Vagina (tissue), 2 donors: ENCODE measurements around the gene CD47. TPM values are rescaled to one million over a fixed set of nuclear protein-coding genes. Genes with fewer than 3 reads are reported as not detected.

Experiments
- DNase-seq, 2 donors: peaks; one replicate each; pipeline ENCODE4 v3.0.0-alpha.2; 2017; ENCODE audit errors: extremely low spot score in 2 of 2
- H3K27ac ChIP-seq: fragments of 200-600 bp; sonication (generic); one replicate; pipeline ENCODE4 v1.5.1; 2019
- H3K27me3 ChIP-seq: fragments of 200-600 bp; sonication (generic); one replicate; pipeline ENCODE4 v1.5.1; 2019
- H3K36me3 ChIP-seq, 2 donors: fragments of 200-600 bp; sonication (generic); one replicate each; pipeline ENCODE4 v1.5.1; 2017 to 2019
- H3K4me1 ChIP-seq: fragments of 200-600 bp; sonication (generic); one replicate; pipeline ENCODE4 v1.5.1; 2019
- H3K4me3 ChIP-seq, 2 donors: fragments of 200-600 bp; sonication (generic); 1 replicate in 1 of 2; 2 replicates in 1 of 2; pipeline ENCODE4 v1.5.1; 2016 to 2019
- H3K9me3 ChIP-seq: fragments of 200-600 bp; sonication (generic); one replicate; pipeline ENCODE4 v1.5.1; 2019
- CTCF ChIP-seq, 3 experiments: fragments of 450-650 bp in 2 of 3; fragments of 200-600 bp in 1 of 3; sonication (generic) in 1 of 3; IDR thresholded peaks; one replicate each; pipeline ENCODE4 v1.5.1; 2017 to 2019; ENCODE audit warnings: antibody characterized with exemption in 3 of 3, mild to moderate bottlenecking in 2 of 3, moderate library complexity in 2 of 3
- POLR2A ChIP-seq, 2 donors: fragments of 450-650 bp; IDR thresholded peaks; one replicate each; pipeline ENCODE4 v1.6.1; 2017; ENCODE audit warnings: antibody characterized with exemption in 2 of 2, mild to moderate bottlenecking in 2 of 2, moderate library complexity in 2 of 2
- POLR2AphosphoS5 ChIP-seq, 2 donors: sonication (generic); formaldehyde crosslinking; IDR thresholded peaks; one replicate each; pipeline ENCODE4 v1.9.0; 2017; ENCODE audit warnings: antibody characterized with exemption in 2 of 2, mild to moderate bottlenecking in 2 of 2, low read depth in 1 of 2; ENCODE audit not compliant: insufficient read depth in 1 of 2
- intact Hi-C: fragments of 100-400 bp; cut with DNase I; formaldehyde crosslinking; loops from one replicate; pipeline ENCODE4 v1.15.1; 2023
- total RNA-seq: library from RNA; depleted of rRNA; stranded (reverse); fragments of >200 nt; gene quantifications from one replicate; pipeline ENCODE4 v1.2.3, GENCODE V29; 2016

CD47 gene
- total RNA-seq, 1 donor from 2014 or later, result 51.3 TPM

- peaks cover 0 to 9% of the 10 kb centered on the region in 2 donors for H3K36me3 ChIP-seq
- H3K4me1 ChIP-seq, result peaks cover 45% of the 10 kb centered on the region
- intact Hi-C loops, result no loop called here
- no peak for DNase-seq
- H3K4me3 ChIP-seq, result no peak overlapping the region
- H3K9me3 ChIP-seq, result no peaks in the 10 kb centered on the region
- no peaks in the 10 kb centered on the region for H3K27me3 ChIP-seq
- H3K27ac ChIP-seq, result no peak overlapping the region
- no peak for TF ChIP-seq POLR2AphosphoS5 (IDR thresholded peaks at IDR 0.05; ENCODE audit: insufficient read depth in 1 of 2, low read depth in 1 of 2)
- TF ChIP-seq POLR2A (IDR thresholded peaks at IDR 0.05), result no peak
- TF ChIP-seq CTCF (IDR thresholded peaks at IDR 0.05), result no peak
These were observed 11.8 kb downstream of the CD47 start for GRCh38 chr3:108079043-108079442.

- no peak overlapping the region for H3K27ac ChIP-seq
- H3K4me1 ChIP-seq, result peaks cover 30% of the 10 kb centered on the region
- TF ChIP-seq CTCF (IDR thresholded peaks at IDR 0.05) (no peak), POLR2A (IDR thresholded peaks at IDR 0.05) (no peak), POLR2AphosphoS5 (IDR thresholded peaks at IDR 0.05; ENCODE audit: insufficient read depth in 1 of 2, low read depth in 1 of 2) (no peak)
- H3K36me3 ChIP-seq, result peaks cover 0 to 9% of the 10 kb centered on the region in 2 donors
- DNase-seq, result no peak
- intact Hi-C loops, result no loop called here
- H3K27me3 ChIP-seq, result no peaks in the 10 kb centered on the region
- no peak overlapping the region for H3K4me3 ChIP-seq
- H3K9me3 ChIP-seq, result no peaks in the 10 kb centered on the region
These were observed 14.3 kb downstream of the CD47 start for GRCh38 chr3:108076564-108076963.

GRCh38 chr3:108073764-108074431 lies 16.9 kb downstream of the CD47 start:
- intact Hi-C loops, result no loop called here
- Histone ChIP-seq H3K4me1 (peaks cover 14% of the 10 kb centered on the region), H3K36me3 (peaks cover 0 to 13% of the 10 kb centered on the region in 2 donors), H3K27me3 (no peaks in the 10 kb centered on the region), H3K27ac (no peak overlapping the region), H3K9me3 (no peaks in the 10 kb centered on the region), H3K4me3 (no peak overlapping the region)
- TF ChIP-seq CTCF (IDR thresholded peaks at IDR 0.05) (no peak), POLR2AphosphoS5 (IDR thresholded peaks at IDR 0.05; ENCODE audit: insufficient read depth in 1 of 2, low read depth in 1 of 2) (no peak), POLR2A (IDR thresholded peaks at IDR 0.05) (no peak)
- DNase-seq, result no peak

- Histone ChIP-seq H3K27me3 (no peaks in the 10 kb centered on the region), H3K27ac (no peak overlapping the region), H3K36me3 (peaks cover 0 to 7% of the 10 kb centered on the region in 2 donors), H3K4me3 (no peak overlapping the region), H3K4me1 (peaks cover 14% of the 10 kb centered on the region), H3K9me3 (no peaks in the 10 kb centered on the region)
- intact Hi-C loops, result no loop called here
- no peak for DNase-seq
- TF ChIP-seq POLR2A (IDR thresholded peaks at IDR 0.05) (no peak), POLR2AphosphoS5 (IDR thresholded peaks at IDR 0.05; ENCODE audit: insufficient read depth in 1 of 2, low read depth in 1 of 2) (no peak), CTCF (IDR thresholded peaks at IDR 0.05) (no peak)
These were observed 19.5 kb downstream of the CD47 start for GRCh38 chr3:108071368-108071767.

- Histone ChIP-seq H3K4me3 (no peak overlapping the region), H3K4me1 (peaks cover 14% of the 10 kb centered on the region), H3K27ac (no peak overlapping the region), H3K36me3 (peaks cover 0 to 7% of the 10 kb centered on the region in 2 donors), H3K27me3 (no peaks in the 10 kb centered on the region), H3K9me3 (no peaks in the 10 kb centered on the region)
- intact Hi-C loops, result no loop called here
- TF ChIP-seq POLR2AphosphoS5 (IDR thresholded peaks at IDR 0.05; ENCODE audit: insufficient read depth in 1 of 2, low read depth in 1 of 2), result no peak
- DNase-seq, result no peak
These were observed 20.5 kb downstream of the CD47 start for GRCh38 chr3:108070356-108070755.
